Hepatocyte (in vitro differentiated cells): ENCODE results near the gene ATXN1.

Source experiments
- CTCF ChIP-seq: fragments of 200-600 bp; sonication (generic); IDR thresholded peaks from 2 replicates; pipeline ENCODE4 v1.5.1; 2016; ENCODE audit warnings: antibody characterized with exemption, mild to moderate bottlenecking; ENCODE audit not compliant: poor library complexity
- EZH2 ChIP-seq: fragments of 200-600 bp; sonication (generic); IDR thresholded peaks from 2 replicates; pipeline ENCODE4 v1.6.1; 2016; ENCODE audit warnings: antibody characterized with exemption, mild to moderate bottlenecking, borderline replicate concordance
- EZH2phosphoT487 ChIP-seq: fragments of 200-600 bp; sonication (generic); IDR thresholded peaks from one replicate; pipeline ENCODE4 v1.6.1; 2018; ENCODE audit warnings: antibody characterized with exemption, mild to moderate bottlenecking, low read depth, moderate library complexity; ENCODE audit not compliant: unreplicated experiment, severe bottlenecking

GRCh38 chr6:16737925-16738324, 23.3 kb downstream of the ATXN1 start:
- TF ChIP-seq CTCF (no peak), EZH2 (no peak), EZH2phosphoT487 (no peak)
